Activated T-cell treated with anti-CD3 and anti-CD28 coated beads for 1 hour (primary cell): ENCODE data around the gene DHX8.

Source experiments
- DNase-seq: peaks from one replicate; pipeline ENCODE4 v3.0.0-alpha.2; 2020; ENCODE audit warnings: low read depth

The DHX8 gene

GRCh38 chr17:43547659-43548256 lies 64.0 kb downstream of the DHX8 start:
- DNase-seq, result no peak

- DNase-seq, result no peak
Observed at GRCh38 chr17:43548689-43549379, 65.1 kb downstream of the DHX8 start.

GRCh38 chr17:43549496-43549895 lies 65.7 kb downstream of the DHX8 start:
- no peak for DNase-seq

GRCh38 chr17:43550754-43551153 lies 67.0 kb downstream of the DHX8 start:
- no peak for DNase-seq

- no peak for DNase-seq
Observed at GRCh38 chr17:43552229-43552837, 68.6 kb downstream of the DHX8 start.

- DNase-seq, result no peak
Observed at GRCh38 chr17:43553573-43553972, 69.8 kb downstream of the DHX8 start.

GRCh38 chr17:43554857-43555256 lies 71.1 kb downstream of the DHX8 start:
- DNase-seq, result no peak

- DNase-seq, result no peak
Observed at GRCh38 chr17:43556292-43556691, 72.5 kb downstream of the DHX8 start.

GRCh38 chr17:43558805-43559160 lies 75.0 kb downstream of the DHX8 start:
- no peak for DNase-seq

GRCh38 chr17:43559161-43559816 lies 75.5 kb downstream of the DHX8 start:
- no peak for DNase-seq

- no peak for DNase-seq
Observed at GRCh38 chr17:43560461-43561427, 77.0 kb downstream of the DHX8 start.

GRCh38 chr17:43562679-43563599 lies 79.2 kb downstream of the DHX8 start:
- no peak for DNase-seq

GRCh38 chr17:43563600-43564594 lies 80.1 kb downstream of the DHX8 start:
- DNase-seq, result no peak

- no peak for DNase-seq
Observed at GRCh38 chr17:43568506-43569082, 84.8 kb downstream of the DHX8 start.

GRCh38 chr17:43570518-43570928 lies 86.7 kb downstream of the DHX8 start:
- DNase-seq, result no peak

- no peak for DNase-seq
Observed at GRCh38 chr17:43572368-43572980, 88.7 kb downstream of the DHX8 start.

- DNase-seq, result no peak
Observed at GRCh38 chr17:43573579-43574321, 90.0 kb downstream of the DHX8 start.

GRCh38 chr17:43574348-43574747 lies 90.6 kb downstream of the DHX8 start:
- no peak for DNase-seq
